Measurements from ENCODE around the gene ETFA.

GRCh38 chr15:76252249-76252648, 59.0 kb downstream of the ETFA start:
- TF ChIP-seq CEBPB (IDR thresholded peaks at IDR 0.05) (no peak), REST (IDR thresholded peaks at IDR 0.05; ENCODE audit: low read depth) (no peak), USF1 (IDR thresholded peaks at IDR 0.05) (no peak), EGR1 (IDR thresholded peaks at IDR 0.05) (no peak), MAX (IDR thresholded peaks at IDR 0.05) (no peak), YY1 (IDR thresholded peaks at IDR 0.05; ENCODE audit: low read depth) (no peak), TAF1 (IDR thresholded peaks at IDR 0.05; ENCODE audit: low read depth) (no peak), EP300 (IDR thresholded peaks at IDR 0.05; ENCODE audit: borderline replicate concordance) (no peak), FOXM1 (IDR thresholded peaks at IDR 0.05; ENCODE audit: borderline replicate concordance, low read depth) (no peak), RAD21 (IDR thresholded peaks at IDR 0.05; ENCODE audit: low read depth) (no peak), NFIC (IDR thresholded peaks at IDR 0.05) (no peak)
